T-helper 2 cell (primary cell): ENCODE results near the gene KISS1R.
"Not testable (repeated sequence)": the region's sequence is repeated elsewhere in the genome, so short reads cannot be mapped to it uniquely, and the experiment has no call there.

Experiments
- DNase-seq, 5 experiments: peaks; one replicate each; pipeline versions ENCODE4 v3.0.0 to v3.0.0-alpha.2; 2012 to 2022
- total RNA-seq, 2 donors: gene quantifications; one replicate each; lab custom pipeline; 2026; lab: John Stamatoyannopoulos, UW

The KISS1R gene
- 1.3 to 3.1 reads per million in 2 donors for total RNA-seq

DNA sequence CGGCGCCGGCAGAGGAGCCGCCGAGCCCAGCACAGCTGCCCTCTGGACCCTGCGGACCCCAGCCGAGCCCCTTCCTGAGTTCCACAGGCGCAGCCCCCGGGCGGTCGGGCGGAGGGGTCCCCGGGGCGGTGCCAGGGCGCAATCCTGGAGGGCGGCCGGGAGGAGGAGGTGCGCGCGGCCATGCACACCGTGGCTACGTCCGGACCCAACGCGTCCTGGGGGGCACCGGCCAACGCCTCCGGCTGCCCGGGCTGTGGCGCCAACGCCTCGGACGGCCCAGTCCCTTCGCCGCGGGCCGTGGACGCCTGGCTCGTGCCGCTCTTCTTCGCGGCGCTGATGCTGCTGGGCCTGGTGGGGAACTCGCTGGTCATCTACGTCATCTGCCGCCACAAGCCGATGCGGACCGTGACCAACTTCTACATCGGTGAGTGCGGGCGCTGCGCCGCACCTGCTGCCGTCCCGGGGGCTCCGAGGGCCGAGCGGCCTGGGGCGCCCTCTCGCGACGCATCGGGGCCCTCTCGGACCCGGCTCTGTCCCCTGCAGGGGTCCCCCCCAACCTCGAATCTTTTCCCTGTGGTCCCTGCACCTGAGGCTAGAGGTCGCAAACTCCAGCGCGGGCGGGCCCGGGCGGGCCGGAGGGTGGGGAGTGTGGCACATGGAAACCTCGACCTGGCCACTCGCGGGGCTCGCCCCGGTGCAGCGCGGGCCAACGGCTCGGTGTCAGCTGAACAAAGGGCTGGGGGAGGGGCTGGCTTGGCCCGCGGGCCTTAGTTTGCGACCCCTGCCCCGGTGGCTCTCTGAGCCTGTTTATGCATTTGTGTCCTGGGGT lies at the start of gene KISS1R:
Gene KISS1R, plus strand, starts transcription at position 11 of the 829 bp plus-strand sequence. Its CDS starts 170 bp downstream, at position 181.
- peak in 2 of 5 experiments; percentile 38 to 52 for DNase-seq

DNA sequence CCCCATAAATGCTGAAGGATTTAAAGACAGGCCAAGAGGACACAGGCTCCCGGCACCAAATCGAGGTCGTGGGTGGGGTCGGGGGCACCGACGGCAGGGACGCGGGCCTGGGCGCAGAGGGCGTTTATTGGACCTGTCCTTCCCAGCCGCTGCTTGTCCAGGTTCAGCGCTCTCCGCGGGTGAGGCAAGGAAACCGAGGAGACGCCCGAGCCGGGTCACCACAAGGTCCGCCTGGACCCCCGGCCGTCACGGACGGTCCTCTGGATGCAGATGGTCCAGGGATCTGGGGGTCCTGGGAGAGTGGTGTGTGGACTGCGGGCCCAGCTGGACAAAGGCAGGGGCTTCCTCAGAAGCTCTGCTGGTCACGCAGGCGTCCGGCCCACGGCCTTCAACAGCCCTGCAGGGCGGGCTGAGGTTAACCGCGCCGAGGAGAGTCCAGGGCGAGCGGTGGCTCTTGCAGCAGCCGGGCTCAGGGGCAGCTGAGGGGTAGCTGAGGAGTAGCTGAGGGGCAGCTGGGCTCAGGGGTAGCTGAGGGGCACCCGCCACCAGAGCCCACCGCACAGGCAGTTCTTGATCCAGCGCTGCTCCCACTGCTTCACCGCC lies 49.2 kb upstream of the KISS1R start:
- DNase-seq, result no peak

DNA sequence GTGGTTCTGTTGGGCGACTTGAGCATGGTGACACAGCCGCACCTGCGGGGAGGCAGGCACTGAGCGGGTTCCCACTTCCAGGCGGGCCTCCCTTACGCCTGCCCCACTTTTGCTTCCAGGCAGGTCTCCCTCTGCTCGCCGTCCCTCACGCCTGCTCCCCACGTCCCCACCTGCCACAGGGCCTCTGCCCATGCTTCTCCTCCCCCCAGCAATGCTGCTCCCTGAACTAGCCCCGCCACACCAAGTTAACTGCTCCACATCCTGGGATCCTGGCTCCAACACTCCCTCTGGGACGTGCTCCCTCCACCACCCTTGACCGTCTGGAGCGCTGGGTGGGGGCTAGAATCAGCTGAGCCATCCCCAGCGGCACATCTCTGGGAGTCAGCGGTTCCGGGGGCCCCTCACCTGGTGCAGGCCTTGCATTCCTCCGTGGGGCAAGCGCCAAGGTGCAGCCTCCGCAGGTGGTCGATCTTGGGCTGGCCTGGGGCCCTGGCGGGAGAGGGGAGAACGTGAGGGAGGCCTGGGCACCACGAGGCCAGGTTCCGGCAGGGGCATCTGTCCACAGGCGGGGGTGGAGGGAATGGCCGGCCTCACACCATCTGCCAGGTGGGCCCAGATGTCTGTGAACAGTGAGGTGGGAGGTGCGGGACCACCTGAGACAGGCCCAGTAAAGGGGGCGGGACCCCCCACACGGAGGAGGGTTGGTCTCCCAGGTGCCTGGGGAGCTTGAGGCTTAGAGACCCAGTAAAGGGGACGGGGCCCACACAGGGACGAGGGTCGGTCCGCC lies 48.5 kb upstream of the KISS1R start:
- DNase-seq, result no peak

DNA sequence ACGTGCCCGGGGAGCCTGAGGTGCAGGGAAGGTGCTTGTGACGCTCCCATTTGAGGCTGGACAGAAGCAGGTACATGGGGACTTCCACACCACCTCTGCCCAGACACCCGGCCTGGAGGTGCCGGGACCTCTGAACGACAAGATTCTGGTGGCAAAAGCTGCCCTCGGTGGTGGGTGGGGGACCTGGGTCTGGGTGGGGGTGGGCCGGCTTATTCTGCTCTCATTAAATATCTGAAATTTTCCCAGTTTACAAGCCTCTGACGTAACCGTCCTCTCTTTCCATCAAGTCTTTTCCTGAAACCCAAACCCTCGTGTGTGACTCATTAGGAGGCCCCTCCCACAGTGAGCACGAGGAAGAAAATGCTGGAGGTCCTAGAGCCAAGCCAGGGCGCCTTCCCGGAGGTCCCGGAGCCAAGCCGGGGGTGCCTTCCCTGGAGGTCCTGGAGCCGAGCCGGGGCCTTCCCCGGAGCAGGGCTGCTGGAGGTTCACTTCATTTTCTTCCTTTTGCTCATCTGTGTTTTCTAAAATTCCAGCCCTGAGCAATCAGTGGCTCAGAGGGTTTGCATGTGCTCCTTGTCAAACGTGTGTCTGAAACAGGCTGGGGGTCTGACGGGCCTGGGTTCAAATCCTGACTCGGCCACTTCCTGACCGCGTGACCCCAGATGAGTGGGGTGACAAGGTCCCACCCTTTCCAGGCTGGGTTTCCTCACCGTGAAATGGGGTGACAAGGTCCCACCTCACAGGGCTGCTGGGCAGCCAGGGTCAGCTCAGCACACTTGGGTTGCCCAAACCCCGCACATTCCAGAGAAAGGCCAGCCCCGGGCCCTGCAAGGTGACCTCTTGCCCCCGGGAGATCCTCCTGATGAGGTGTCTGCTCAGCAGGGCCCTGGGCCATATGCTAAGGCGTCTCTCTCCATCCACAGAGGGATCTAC lies 47.6 kb upstream of the KISS1R start:
- no peak for DNase-seq

DNA sequence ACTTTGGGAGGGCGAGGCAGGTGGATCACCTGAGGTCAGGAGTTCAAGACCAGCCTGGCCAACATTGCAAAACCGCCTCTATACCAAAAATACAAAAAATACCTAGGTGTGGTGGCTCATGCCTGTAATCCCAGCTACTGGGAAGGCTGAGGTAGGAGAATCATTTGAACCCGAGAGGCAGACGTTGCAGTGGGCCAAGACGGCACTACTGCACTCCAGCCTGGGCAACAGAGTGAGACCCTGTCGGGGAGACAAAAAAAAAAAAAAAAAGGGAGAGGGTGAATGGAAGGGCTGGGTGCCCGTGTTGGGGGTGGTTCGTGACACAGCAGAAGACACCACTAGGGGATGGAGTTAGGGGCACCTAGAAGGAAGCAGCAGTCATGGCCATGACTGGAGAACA lies 46.8 kb upstream of the KISS1R start:
- no peak for DNase-seq

GRCh38 chr19:870963-871401 lies 46.2 kb upstream of the KISS1R start:
- no peak for DNase-seq

GRCh38 chr19:871446-872265 lies 45.5 kb upstream of the KISS1R start:
- DNase-seq, result peak in 2 of 5 experiments; percentile 35 to 48

DNA sequence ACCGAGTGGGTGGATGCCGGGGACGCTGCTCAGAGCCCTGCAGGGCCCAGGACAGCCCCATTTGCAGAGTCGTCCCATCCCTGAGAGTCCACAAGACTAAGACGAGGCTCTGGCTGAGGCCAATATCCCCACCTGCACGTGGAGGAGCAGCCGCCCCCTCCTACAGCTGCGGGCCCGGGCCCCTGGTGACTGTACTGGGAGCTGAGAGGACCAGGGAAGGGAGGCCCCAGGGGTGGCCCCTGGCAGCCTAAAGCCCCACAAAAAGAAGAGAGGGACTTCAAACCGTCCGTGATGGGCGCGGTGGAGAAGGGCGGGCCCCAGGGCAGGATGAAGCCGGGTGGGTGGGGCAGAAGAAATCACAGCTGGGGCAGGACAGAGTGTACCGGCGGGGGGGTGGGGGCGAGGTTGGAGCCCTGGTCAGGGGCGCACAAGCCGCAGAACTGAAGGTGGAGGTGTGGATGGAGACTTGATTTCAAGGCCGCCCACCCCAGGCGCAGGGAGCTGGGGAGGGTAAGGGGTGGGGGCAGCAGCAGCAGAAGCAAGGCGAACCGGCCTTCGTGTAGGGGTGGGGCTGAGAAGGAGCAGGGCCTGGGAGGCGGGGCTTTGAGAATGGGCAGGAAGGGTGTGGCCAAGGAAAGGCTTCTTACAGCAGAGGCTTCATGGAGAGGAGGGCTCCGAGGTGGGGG lies 44.7 kb upstream of the KISS1R start:
- DNase-seq, result peak; percentile 61 to 94 (median 69)

DNA sequence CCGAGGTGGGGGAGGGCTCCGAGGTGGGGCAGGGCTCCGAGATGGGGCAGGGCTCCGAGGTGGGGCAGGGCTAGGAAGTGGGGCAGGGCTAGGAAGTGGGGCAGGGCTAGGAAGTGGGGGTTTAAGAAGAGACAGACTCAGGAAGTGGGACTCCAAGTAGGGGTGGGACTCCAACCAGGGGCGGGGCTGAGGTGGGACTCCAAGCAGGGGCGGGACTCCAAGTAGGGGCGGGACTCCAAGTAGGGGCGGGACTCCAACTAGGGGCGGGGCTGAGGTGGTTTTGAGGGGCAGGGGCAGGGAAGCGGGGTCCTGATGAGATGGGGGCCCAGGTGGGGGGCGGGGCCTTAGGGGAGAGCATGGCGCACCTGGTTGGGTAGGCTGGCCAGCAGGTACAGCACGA lies 44.0 kb upstream of the KISS1R start:
- peak; percentile 39 to 96 (median 76) for DNase-seq

DNA sequence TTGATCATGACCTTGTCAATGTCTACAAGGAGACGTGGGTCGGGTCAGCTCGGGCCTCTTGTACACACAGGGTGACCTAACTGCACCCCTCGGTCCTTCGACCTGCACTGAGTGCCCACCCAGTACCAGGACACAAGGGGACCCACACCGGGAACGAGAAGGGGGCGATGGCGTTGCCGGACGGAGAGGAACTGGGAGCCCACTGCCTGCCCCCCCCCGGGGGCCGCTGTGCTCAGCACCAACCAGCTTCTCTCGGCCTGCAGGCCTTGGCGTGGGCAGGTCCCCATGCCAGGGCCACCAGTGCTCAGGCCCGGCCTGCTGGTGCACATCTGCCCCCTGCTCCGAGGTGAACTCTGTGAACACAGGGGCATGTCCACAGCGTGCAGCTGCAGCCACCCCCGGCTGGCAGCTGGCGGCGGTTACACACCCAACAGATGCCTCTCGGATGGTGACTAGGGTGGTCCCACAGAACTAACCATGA lies 43.5 kb upstream of the KISS1R start:
- no peak for DNase-seq

GRCh38 chr19:875265-875879 lies 41.8 kb upstream of the KISS1R start:
- DNase-seq, result no peak

- no peak for DNase-seq
Observed at GRCh38 chr19:876089-876488, 41.0 kb upstream of the KISS1R start.

GRCh38 chr19:876780-877314 lies 40.3 kb upstream of the KISS1R start:
- DNase-seq, result no peak

- DNase-seq, result not testable (repeated sequence)
Observed at GRCh38 chr19:877992-878660, 39.0 kb upstream of the KISS1R start.

DNA sequence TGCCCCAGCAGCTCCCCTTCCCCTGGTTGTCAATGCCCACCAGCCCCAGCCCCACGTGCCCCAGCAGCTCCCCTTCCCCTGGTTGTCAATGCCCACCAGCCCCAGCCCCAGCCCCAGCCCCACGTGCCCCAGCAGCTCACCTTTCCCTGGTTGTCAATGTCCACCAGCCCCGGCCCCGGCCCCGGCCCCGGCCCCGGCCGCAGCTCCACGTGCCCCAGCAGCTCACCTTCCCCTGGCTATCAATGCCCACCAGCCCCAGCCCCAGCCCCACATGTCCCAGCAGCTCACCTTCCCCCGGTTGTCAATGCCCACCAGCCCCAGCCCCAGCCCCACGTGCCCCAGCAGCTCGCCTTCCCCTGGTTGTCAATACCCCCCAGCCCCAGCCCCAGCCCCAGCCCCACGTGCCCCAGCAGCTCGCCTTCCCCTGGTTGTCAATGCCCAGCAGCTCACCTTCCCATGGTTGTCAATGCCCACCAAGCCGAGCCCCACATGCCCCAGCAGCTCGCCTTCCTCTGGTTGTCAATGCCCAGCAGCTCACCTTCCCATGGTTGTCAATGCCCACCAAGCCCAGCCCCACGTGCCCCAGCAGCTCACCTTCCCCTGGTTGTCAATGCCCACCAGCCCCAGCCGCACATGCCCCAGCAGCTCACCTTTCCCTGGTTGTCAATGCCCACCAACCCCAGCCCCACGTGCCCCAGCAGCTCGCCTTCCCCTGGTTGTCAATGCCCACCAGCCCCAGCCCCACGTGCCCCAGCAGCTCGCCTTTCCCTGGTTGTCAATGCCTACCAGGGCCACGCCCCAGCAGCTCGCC lies 38.2 kb upstream of the KISS1R start:
- DNase-seq, result not testable (repeated sequence)

GRCh38 chr19:879711-880438 lies 37.3 kb upstream of the KISS1R start:
- DNase-seq, result no peak

DNA sequence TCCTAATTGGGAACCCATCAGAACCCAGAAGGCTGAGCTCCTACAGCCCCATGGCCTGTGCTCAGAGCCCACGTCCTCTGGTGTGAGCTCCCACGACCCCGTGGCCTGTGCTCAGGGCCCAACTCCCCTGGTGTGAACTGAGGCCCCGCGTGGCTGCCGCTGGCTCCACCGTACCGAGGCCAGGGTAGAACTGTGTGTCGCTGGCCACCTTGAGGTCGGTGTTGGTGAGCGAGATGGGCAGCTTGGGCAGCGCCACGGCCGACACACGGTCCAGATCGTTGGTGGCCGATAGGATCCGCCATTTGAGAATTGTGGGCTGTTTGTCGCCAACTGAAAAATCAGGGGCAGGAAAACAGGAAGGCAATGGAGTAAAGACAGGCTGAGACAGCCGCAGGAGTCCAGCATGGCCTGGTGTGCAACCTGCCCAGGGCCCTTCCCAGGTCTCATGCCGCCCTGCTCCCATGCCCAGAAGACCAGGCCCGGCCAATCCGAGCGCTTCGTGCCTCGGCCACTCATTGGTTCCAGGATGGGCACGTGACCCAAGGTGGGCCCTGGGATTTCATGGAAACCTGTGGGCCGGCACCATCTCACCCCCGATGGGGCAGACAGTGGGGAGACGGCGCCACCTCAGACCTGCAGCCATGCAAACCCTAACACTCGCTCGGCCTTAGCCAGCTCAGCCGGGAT lies 35.6 kb upstream of the KISS1R start:
- DNase-seq, result no peak
